ENCODE results near the gene WDHD1.
"Not testable (repeated sequence)": the region's sequence is repeated elsewhere in the genome, so short reads cannot be mapped to it uniquely, and the experiment has no call there.

The WDHD1 gene

DNA sequence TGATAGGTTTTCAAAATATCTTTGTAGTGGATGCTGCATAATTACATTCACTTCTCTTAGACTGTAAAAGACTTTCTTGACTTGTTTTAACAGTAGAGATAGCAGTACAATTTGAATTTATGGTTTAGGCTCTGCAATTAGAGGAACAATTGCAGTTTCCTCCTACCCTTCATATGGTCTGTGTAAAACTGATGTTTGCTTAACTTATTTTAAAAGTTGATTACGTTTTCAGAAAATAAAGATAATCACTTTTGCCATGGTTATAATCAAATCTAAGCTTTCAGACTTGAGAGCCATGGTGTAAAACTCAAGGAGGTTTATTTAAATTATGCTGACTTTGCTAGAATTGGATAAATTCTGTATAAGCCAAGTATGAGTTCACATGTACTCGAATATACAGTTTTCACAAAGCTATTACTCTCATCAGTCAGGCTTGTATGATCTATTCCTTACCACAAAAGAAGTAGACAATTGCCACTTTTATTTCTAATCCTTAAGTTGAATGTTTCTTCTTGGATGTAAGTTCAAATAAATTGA is 22.1 kb upstream of the WDHD1 start:
- no peak for DNase-seq (ENCODE audit: low read depth)
- TF ChIP-seq, protein P1, sequence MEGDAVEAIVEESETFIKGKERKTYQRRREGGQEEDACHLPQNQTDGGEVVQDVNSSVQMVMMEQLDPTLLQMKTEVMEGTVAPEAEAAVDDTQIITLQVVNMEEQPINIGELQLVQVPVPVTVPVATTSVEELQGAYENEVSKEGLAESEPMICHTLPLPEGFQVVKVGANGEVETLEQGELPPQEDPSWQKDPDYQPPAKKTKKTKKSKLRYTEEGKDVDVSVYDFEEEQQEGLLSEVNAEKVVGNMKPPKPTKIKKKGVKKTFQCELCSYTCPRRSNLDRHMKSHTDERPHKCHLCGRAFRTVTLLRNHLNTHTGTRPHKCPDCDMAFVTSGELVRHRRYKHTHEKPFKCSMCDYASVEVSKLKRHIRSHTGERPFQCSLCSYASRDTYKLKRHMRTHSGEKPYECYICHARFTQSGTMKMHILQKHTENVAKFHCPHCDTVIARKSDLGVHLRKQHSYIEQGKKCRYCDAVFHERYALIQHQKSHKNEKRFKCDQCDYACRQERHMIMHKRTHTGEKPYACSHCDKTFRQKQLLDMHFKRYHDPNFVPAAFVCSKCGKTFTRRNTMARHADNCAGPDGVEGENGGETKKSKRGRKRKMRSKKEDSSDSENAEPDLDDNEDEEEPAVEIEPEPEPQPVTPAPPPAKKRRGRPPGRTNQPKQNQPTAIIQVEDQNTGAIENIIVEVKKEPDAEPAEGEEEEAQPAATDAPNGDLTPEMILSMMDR (conservative IDR thresholded peaks at IDR 0.05; ENCODE audit: low read depth, low read length), result no peak
- no peak overlapping the region for H3K4me3 ChIP-seq (ENCODE audit: low read depth, low read length)

DNA sequence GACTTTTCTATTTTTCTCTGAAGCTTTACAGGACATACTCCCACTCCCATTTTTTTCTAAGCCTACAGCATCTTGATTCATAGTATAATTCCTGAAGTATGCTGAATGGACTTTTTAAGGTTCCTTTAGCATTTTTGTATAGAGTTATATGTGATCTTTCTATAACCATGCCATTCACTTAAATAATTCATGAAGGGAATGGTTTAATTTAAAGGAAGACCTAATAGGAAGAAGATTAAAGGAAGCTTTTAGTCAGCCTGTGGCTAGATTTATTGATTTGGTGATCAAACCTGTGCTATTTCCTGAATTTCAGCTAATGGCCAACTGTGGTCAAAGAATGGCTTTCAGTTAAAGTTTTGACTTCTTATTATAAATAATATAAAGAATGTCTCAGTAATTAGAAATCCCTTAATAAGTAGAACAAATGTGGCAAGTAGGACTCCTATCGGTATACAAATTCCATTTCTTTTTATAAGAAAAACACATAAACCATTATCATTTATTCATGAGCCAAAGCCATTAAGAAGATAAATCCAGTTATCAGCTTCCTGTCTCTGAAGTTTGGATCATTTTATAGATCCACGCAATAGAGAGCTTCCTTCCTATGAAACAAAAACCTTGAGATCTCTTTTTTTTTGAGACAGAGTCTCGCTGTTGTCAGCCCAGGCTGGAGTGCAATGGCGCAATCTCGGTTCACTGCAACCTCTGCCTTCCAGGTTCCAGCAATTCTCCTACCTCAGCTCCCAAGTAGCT is 20.6 kb upstream of the WDHD1 start:
- no peak for DNase-seq (ENCODE audit: low read depth)
- no peak overlapping the region for H3K4me3 ChIP-seq (ENCODE audit: low read depth, low read length)
- TF ChIP-seq, protein P1 (conservative IDR thresholded peaks at IDR 0.05; ENCODE audit: low read depth, low read length), result no peak

DNA sequence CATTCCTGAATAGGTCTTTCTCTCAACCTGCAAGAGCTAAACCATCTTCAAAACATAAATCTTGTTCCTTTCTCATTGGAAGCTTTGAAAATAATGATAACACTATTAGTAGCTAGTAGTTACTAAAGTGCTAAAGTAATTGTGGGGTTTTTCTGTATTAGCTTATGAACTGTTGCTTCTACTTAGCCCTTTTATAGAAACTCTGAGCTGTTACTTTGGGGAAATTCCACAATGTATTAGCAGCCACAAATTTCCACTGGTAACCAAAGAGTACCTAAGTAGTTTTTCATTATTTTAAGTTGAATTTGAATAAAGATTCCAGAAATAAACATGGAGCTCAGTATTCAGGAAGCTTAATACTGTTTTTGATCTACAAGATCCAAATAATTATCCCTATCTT is 18.2 kb upstream of the WDHD1 start:
- DNase-seq (ENCODE audit: low read depth), result no peak
- TF ChIP-seq, protein P1 (conservative IDR thresholded peaks at IDR 0.05; ENCODE audit: low read depth, low read length), result no peak
- H3K4me3 ChIP-seq (ENCODE audit: low read depth, low read length), result no peak overlapping the region

DNA sequence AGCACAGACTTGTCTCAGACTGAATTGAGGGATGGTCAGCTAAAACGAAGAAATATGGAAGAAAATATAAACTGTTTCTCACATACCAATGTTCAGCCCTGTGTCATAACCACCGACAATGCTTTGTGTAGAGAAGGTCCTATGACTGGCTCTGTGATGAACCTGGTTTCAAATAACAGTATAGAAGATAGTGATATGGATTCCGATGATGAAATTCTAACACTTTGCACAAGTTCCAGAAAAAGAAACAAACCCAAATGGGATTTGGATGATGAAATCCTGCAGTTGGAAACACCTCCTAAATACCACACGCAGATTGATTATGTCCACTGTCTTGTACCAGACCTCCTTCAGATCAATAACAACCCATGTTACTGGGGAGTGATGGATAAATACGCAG is 16.6 kb upstream of the WDHD1 start:
- H3K4me3 ChIP-seq (ENCODE audit: low read depth, low read length), result no peak overlapping the region
- DNase-seq (ENCODE audit: low read depth), result peak; percentile 70
- TF ChIP-seq, protein P1 (conservative IDR thresholded peaks at IDR 0.05; ENCODE audit: low read depth, low read length), result no peak

DNA sequence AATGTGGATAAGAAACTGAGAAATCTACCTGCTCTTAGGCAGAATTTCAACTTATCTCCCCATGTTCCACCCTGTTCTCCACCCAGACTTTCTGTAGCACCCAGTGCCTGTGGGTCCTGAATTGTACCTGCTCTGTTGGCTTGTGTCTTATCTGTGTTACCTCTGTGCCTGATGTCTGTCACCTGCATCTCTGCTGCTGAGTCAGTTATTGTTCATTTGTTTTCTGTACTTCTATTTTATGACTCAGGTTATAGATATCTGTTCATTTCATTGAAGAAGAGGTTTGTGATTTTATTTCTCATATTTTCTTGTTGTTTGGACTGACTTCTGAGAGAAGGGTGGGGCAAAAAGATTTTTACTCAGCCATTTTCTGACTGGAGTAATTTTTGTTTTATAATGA is 11.8 kb upstream of the WDHD1 start:
- H3K4me3 ChIP-seq (ENCODE audit: low read depth, low read length), result no peak overlapping the region
- TF ChIP-seq, protein P1 (conservative IDR thresholded peaks at IDR 0.05; ENCODE audit: low read depth, low read length), result no peak
- no peak for DNase-seq (ENCODE audit: low read depth)

DNA sequence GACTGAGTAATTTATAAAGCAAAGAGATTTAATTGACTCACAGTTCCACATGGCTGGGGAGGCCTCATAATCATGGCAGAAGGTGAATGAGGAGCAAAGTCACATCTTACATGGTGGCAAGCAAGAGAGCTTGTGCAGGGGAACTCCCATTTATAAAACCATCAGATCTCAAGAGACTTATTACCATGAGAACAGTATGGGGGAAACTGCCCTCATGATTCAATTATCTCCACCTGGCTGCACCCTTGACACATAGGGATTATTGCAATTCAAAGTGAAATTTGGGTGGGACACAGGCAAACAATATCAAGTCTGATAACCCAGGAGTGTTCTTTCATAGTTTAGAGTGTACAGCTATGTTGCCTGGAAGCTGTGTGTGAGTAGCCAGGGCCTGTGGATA is 11.1 kb upstream of the WDHD1 start:
- H3K4me3 ChIP-seq (ENCODE audit: low read depth, low read length); DNase-seq (ENCODE audit: low read depth): not testable (repeated sequence)

DNA sequence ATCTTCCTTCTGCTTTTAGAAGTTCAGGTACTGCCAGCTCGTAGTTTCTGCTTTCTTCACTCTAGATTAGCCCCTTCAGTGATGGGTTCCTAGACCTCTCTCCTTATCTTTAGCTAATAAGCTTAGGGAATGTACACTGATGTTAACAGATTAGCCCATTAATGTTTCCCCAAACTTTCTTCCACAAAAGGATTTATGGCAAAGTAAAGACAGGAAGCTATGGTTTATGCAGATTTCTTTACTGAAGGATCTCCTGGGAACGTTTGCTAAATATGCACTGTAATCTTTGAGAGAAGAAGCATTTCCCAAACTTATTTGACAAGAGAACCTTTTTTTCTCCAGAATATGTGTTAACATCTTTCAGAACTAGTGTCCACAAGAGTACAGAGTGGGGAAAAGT is 4.3 kb upstream of the WDHD1 start:
- H3K4me3 ChIP-seq (ENCODE audit: low read depth, low read length), result no peak overlapping the region
- DNase-seq (ENCODE audit: low read depth), result no peak
- TF ChIP-seq, protein P1 (conservative IDR thresholded peaks at IDR 0.05; ENCODE audit: low read depth, low read length), result no peak

All from choroid plexus epithelial cell (primary cell).